ENCODE measurements around the gene KCNH2.

Gene KCNH2

GRCh38 chr7:150909200-150909995, 68.7 kb downstream of the KCNH2 start:
- TF ChIP-seq FOXK2 (IDR thresholded peaks at IDR 0.05) (no peak), ARNT (IDR thresholded peaks at IDR 0.05) (no peak), L3MBTL2 (conservative IDR thresholded peaks at IDR 0.05) (no peak), SUZ12 (IDR thresholded peaks at IDR 0.05) (no peak), NFRKB (IDR thresholded peaks at IDR 0.05) (no peak), BHLHE40 (IDR thresholded peaks at IDR 0.05; ENCODE audit: borderline replicate concordance) (no peak), CTBP1 (IDR thresholded peaks at IDR 0.05; ENCODE audit: borderline replicate concordance) (no peak), SP1 (IDR thresholded peaks at IDR 0.05) (no peak), ELF4 (IDR thresholded peaks at IDR 0.05) (no peak), TARDBP (IDR thresholded peaks at IDR 0.05) (no peak)
- TF ChIP-seq, protein P1, sequence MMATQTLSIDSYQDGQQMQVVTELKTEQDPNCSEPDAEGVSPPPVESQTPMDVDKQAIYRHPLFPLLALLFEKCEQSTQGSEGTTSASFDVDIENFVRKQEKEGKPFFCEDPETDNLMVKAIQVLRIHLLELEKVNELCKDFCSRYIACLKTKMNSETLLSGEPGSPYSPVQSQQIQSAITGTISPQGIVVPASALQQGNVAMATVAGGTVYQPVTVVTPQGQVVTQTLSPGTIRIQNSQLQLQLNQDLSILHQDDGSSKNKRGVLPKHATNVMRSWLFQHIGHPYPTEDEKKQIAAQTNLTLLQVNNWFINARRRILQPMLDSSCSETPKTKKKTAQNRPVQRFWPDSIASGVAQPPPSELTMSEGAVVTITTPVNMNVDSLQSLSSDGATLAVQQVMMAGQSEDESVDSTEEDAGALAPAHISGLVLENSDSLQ (IDR thresholded peaks at IDR 0.05), result no peak
- ChIA-PET POLR2A (no interaction called here), CTCF (interaction anchor here (1.6 kb wide), 1 partner anchor 11 kb away, joined by 7 read pairs; no protein-coding TSS in a partner anchor)
- no peak for DNase-seq (ENCODE audit: extremely low spot score)

- POLR2A ChIA-PET, result no interaction called here
Observed at GRCh38 chr7:150908173-150908572, 69.9 kb downstream of the KCNH2 start.

DNA sequence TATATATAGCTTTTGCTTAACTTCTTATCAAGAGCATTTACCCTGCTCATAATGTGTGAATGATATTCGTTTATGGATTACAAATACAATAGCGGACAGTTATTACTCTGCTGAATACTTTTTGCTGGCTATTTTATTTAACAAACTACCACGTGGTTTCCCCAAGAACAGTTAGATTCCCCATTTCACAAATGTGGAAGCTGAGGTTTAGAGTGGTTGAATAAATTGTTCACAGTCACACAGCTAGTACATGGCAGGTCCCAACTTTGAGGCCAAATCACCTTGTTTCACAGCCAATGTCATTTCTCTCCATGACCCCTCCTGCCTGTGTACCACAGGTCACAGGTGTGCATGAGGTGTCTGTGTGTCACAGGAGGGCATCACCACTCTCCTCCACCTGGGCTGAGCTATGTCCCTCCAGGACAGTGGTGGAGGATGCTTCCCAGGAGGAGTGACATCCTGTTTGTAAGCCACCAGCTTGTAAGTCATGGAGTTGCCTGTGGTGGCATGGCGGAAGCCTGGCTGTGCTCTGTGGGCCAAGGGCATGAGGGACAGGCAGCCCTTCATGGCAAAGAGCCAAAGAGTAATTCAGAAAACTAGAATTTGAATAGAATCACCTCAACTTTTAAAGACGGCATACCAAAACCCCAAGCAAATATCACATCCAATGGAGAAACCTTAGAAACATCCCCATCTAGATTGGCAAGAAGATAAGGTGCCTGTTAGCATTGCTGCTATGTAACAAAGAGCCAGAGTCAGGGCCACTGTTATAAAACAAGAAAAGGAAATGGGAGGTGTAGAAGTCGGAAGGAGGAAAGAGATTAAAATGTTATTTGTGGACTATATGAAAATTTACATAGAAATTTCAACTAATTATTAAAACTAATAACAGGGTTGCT, 73.9 kb downstream of the KCNH2 start:
- ChIA-PET POLR2A (no interaction called here), CTCF (interaction anchor here (0.7 kb wide), 1 partner anchor 58 kb away, joined by 3 read pairs; no protein-coding TSS in a partner anchor)
- no peak for DNase-seq (ENCODE audit: extremely low spot score)
- TF ChIP-seq NFRKB (IDR thresholded peaks at IDR 0.05) (no peak), FOXA1 (IDR thresholded peaks at IDR 0.05) (no peak), SUZ12 (IDR thresholded peaks at IDR 0.05) (no peak), FOXK2 (IDR thresholded peaks at IDR 0.05) (no peak), ELF4 (IDR thresholded peaks at IDR 0.05) (no peak), HDGF (IDR thresholded peaks at IDR 0.05; ENCODE audit: borderline replicate concordance) (no peak)

More at GRCh38 chr7:150908173-150908572, 69.9 kb downstream of the KCNH2 start:
- no peak for TF ChIP-seq ELF4 (IDR thresholded peaks at IDR 0.05)
- TF ChIP-seq, protein P1 (IDR thresholded peaks at IDR 0.05), result no peak
- no peak for TF ChIP-seq HDGF (IDR thresholded peaks at IDR 0.05; ENCODE audit: borderline replicate concordance)
- no peak for TF ChIP-seq CTBP1 (IDR thresholded peaks at IDR 0.05; ENCODE audit: borderline replicate concordance)
- TF ChIP-seq ZNF384 (IDR thresholded peaks at IDR 0.05), result no peak
- TF ChIP-seq FOXA1 (IDR thresholded peaks at IDR 0.05), result no peak
- no peak for TF ChIP-seq ARNT (IDR thresholded peaks at IDR 0.05)
- CTCF ChIA-PET, result interaction anchor here (0.6 to 1.6 kb wide), 3 partner anchors 10 to 1201 kb away, joined by 3 to 7 read pairs (median 5); no protein-coding TSS in a partner anchor
- DNase-seq (ENCODE audit: extremely low spot score), result no peak

- POLR2A ChIA-PET, result no interaction called here
- no peak for DNase-seq (ENCODE audit: extremely low spot score)
- no peak for TF ChIP-seq NFRKB (IDR thresholded peaks at IDR 0.05)
- TF ChIP-seq FOXM1 (IDR thresholded peaks at IDR 0.05; ENCODE audit: borderline replicate concordance), result no peak
- no peak for TF ChIP-seq SUZ12 (IDR thresholded peaks at IDR 0.05)
- no peak for TF ChIP-seq CTBP1 (IDR thresholded peaks at IDR 0.05; ENCODE audit: borderline replicate concordance)
- no peak for TF ChIP-seq ZNF384 (IDR thresholded peaks at IDR 0.05)
- no peak for TF ChIP-seq SP1 (IDR thresholded peaks at IDR 0.05)
- TF ChIP-seq ARNT (IDR thresholded peaks at IDR 0.05), result no peak
- TF ChIP-seq BHLHE40 (IDR thresholded peaks at IDR 0.05; ENCODE audit: borderline replicate concordance), result no peak
- TF ChIP-seq, protein P1 (IDR thresholded peaks at IDR 0.05), result no peak
- TF ChIP-seq L3MBTL2 (conservative IDR thresholded peaks at IDR 0.05), result no peak
- TF ChIP-seq HDGF (IDR thresholded peaks at IDR 0.05; ENCODE audit: borderline replicate concordance), result no peak
- no peak for TF ChIP-seq LEF1 (IDR thresholded peaks at IDR 0.05; ENCODE audit: borderline replicate concordance)
- no peak for TF ChIP-seq TARDBP (IDR thresholded peaks at IDR 0.05)
- no peak for TF ChIP-seq FOXA1 (IDR thresholded peaks at IDR 0.05)
- TF ChIP-seq FOXK2 (IDR thresholded peaks at IDR 0.05), result no peak
- no peak for TF ChIP-seq ELF4 (IDR thresholded peaks at IDR 0.05)
- CTCF ChIA-PET, result interaction anchor here (0.7 kb wide), 1 partner anchor 59 kb away, joined by 3 read pairs; no protein-coding TSS in a partner anchor
Observed at GRCh38 chr7:150903606-150904005, 74.5 kb downstream of the KCNH2 start.

- TF ChIP-seq LEF1 (IDR thresholded peaks at IDR 0.05; ENCODE audit: borderline replicate concordance) (no peak), FOXA1 (IDR thresholded peaks at IDR 0.05) (no peak), HDGF (IDR thresholded peaks at IDR 0.05; ENCODE audit: borderline replicate concordance) (no peak), NFRKB (IDR thresholded peaks at IDR 0.05) (no peak), CTBP1 (IDR thresholded peaks at IDR 0.05; ENCODE audit: borderline replicate concordance) (no peak), FOXM1 (IDR thresholded peaks at IDR 0.05; ENCODE audit: borderline replicate concordance) (no peak), FOXK2 (IDR thresholded peaks at IDR 0.05) (no peak), ZNF384 (IDR thresholded peaks at IDR 0.05) (no peak), TARDBP (IDR thresholded peaks at IDR 0.05) (no peak)
- POLR2A ChIA-PET, result no interaction called here
- DNase-seq (ENCODE audit: extremely low spot score), result no peak
- CTCF ChIA-PET, result interaction anchor here (0.7 to 1.4 kb wide), 4 partner anchors 84 to 446 kb away, joined by 3 to 5 read pairs (median 3); no protein-coding TSS in a partner anchor
Observed at GRCh38 chr7:150902078-150903033, 75.8 kb downstream of the KCNH2 start.

Measured in HEK293T (cell line).